ENCODE results near the gene CRYBB1.

Gene CRYBB1

GRCh38 chr22:26617271-26618199 is at the start of gene CRYBB1:
Gene CRYBB1 (minus strand): TSS chr22:26618027. CDS start chr22:26616319, 1,708 bp downstream.
- no peak for DNase-seq

DNA sequence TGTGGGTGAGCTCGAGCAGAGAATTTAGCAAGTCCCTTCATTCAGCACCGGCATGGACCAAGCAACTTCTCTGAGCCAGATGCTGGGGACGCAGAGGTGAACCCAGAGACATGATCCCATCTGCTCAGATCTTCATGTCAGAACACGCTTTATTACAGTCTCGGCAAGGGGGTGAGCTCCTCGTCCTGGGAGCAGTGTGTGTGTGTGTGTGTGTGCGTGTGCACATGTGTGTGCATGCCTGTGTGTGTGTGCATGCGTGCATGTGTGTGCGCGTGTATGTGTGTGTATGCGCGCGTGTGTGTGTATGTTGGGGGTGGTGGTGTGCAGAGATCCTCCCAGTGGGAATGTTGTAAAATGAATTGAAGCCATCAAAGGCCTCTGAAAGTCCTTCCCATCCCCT is 49.3 kb upstream of the CRYBB1 start:
- no peak for DNase-seq

DNA sequence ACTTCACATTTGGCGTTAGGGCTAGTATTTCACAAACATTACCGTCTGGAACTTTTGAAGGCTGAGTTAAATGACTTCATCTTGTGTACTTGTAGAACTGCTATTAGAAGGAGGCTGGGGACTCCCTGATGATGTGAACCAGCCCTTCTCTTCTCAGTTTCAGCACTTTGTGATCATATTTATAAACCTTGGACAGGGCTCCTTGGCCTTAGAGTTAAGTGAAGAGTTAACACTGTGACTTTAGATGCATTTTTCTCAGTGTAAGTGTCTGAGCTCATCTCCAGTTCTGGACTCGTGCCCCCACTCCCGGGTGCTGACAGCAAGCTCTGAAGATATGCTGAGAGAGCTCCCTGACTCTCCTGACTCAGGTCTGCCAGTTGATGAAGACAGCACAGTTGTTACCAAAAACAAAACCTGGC is 48.0 kb upstream of the CRYBB1 start:
- DNase-seq = no peak

- DNase-seq = peak in 1 of 2 experiments; percentile 18
Observed at GRCh38 chr22:26663374-26663923, 45.6 kb upstream of the CRYBB1 start.

DNA sequence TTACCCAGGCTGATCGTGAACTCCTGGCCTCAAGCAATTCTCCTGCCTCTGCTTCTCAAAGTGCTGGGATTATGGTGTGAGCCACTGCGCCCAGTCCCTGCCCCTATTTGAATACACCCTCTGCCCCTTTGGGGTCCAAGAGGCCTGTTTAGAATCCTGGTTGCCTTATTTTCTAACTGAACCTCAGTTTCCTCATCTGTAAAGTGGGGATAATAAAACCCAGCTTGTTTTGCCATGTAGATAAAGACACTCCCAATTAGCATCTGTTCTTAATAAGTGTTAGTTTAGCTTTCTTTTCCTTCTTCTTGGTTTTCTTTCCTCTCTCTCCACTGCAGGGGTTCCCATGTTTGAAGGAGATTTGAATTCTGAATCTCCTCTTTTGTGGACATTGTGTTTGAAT is 44.3 kb upstream of the CRYBB1 start:
- no peak for DNase-seq

- no peak for DNase-seq
Observed at GRCh38 chr22:26660961-26661578, 43.2 kb upstream of the CRYBB1 start.

GRCh38 chr22:26660356-26660755 is 42.5 kb upstream of the CRYBB1 start:
- DNase-seq = no peak

GRCh38 chr22:26658671-26659478 is 41.0 kb upstream of the CRYBB1 start:
- peak; percentile 72 to 81 for DNase-seq

GRCh38 chr22:26658161-26658560 is 40.3 kb upstream of the CRYBB1 start:
- DNase-seq = peak in 1 of 2 experiments; percentile 26

DNA sequence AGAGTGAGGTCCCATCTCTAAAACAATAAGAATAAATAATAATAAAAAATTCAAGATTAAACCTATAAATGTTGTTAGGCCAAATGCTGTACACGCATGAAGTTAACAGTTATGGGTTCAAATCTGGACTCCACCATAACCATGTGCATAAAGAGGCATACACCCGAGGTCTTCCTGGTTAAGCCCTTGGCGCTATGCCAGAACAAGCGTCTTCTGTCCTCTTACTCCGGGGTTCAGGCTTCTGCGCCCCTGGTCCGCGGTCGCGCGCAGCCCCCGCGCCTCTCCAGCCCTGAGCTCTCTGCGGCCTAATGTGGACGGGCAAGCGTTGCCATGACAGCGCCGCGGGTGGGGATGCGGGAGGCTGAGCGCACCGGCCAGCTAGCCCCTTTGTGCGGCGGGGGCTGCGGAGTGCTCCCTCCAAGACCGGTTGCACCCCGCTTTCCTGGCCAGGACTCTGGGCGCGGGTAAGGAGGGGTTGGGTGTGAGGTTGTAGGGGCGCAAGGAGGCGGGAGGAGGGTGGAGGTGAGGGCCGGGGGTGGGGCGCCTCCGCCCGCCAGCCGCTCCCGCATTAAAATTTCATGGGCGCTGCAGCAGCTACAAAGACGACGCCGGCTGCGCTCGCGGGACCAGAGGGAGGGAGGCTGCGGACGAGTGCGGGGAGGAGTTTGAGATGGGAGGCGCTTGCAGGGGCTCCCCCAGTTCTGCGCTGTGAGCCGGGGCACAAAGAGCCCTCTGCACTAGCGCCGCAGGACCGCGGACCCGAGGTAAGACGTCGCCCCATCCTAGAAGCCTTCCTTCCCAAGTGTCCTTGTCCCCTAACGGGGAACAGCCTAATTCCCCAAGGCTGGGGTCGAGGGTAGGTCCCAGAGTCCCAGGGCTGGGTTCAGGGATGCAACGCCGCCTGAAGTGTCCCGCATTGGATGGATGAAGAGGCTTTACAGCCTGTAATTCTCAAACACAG is 39.3 kb upstream of the CRYBB1 start, which contains the start of gene MIAT:
Gene MIAT (plus strand): TSS at position 698 of the 961 bp plus-strand sequence.
- DNase-seq = peak in 1 of 2 experiments; percentile 47

DNA sequence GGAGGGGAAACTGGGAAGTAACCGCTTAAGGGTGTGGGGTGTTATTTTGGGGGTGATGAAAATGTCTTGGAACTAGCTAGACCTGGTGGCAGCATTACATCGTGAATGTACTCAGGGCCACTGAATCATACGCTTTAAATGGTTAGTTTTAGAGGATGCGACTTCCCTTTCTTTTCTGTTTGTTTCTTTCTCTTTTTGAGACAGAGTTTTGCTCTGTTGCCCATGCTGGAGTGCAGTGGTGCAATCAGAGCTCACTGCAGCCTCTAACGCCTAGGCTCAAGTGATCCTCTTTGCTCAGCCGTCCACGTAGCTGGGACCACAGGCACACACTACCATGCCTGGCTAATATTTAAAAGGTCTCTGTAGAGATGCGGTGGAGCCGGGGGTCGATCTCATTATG is 34.0 kb upstream of the CRYBB1 start:
- DNase-seq = no peak

DNA sequence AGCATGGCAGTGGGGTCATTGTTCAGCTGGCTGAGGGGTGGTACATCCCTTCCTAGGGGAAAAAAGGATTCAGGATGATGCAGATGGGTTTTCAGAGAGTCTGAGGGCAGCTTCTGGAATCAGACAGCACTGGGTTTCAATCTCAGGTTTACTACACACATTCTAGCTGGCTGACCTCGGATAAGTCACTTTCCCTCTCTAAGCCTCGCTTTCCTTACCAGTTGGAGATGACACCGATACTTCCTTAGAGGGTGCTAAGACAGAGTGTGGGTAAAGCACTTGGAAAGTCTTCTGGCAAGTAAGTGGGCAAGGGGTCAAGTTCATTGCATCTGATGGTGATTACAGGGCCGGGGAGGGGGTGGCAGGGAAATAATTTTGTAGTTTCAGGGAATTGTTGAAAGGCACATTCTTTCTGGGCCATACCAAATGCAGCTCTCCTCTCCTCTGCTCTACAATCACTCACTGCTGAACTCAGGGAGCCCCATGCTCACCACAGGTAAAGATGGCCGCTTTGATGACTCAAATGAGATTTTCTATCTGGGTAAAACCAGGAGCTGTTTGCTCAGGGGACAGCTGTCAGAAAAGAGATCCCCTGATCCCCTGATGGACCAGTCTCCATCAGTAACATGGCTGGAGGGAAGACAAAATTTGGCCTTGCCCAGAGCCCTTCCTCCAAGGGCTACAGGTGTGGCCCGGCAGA is 33.0 kb upstream of the CRYBB1 start:
- no peak for DNase-seq

GRCh38 chr22:26648528-26649388 is 30.9 kb upstream of the CRYBB1 start:
- no peak for DNase-seq

- peak; percentile 14 to 63 for DNase-seq
Observed at GRCh38 chr22:26648011-26648497, 30.2 kb upstream of the CRYBB1 start.

- peak in 1 of 2 experiments; percentile 29 for DNase-seq
Observed at GRCh38 chr22:26646158-26646557, 28.3 kb upstream of the CRYBB1 start.

DNA sequence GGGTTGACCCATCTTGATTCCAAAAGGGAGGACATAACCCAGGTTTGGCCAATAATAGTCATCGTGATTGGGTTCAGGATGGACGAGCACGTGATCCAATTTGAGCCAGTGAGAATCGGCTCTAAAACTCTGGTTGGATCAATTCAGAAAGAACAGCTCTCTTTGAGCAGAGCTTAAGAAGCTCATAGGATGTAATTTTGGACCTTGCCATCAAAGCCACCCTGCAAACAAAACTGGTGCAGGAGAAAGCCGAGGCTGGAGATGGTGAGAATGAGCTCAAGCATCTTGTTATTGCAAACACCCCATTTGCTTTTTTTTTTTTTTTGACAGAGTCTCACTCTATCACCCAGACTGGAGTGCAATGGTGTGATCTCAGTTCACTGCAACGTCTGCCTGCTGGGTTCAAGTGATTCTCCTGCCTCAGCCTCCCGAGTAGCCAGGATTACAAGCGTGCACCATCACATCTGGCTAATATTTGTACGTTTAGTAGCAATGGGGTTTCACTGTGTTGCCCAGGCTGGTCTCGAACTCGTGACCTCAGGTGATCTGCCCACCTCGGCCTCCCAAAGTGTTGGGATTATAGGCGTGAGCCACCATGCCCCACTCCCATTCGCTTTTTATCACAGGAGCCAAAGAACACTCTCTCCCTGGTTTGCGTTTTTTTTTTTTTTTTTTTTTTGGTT is 25.7 kb upstream of the CRYBB1 start:
- no peak for DNase-seq

DNA sequence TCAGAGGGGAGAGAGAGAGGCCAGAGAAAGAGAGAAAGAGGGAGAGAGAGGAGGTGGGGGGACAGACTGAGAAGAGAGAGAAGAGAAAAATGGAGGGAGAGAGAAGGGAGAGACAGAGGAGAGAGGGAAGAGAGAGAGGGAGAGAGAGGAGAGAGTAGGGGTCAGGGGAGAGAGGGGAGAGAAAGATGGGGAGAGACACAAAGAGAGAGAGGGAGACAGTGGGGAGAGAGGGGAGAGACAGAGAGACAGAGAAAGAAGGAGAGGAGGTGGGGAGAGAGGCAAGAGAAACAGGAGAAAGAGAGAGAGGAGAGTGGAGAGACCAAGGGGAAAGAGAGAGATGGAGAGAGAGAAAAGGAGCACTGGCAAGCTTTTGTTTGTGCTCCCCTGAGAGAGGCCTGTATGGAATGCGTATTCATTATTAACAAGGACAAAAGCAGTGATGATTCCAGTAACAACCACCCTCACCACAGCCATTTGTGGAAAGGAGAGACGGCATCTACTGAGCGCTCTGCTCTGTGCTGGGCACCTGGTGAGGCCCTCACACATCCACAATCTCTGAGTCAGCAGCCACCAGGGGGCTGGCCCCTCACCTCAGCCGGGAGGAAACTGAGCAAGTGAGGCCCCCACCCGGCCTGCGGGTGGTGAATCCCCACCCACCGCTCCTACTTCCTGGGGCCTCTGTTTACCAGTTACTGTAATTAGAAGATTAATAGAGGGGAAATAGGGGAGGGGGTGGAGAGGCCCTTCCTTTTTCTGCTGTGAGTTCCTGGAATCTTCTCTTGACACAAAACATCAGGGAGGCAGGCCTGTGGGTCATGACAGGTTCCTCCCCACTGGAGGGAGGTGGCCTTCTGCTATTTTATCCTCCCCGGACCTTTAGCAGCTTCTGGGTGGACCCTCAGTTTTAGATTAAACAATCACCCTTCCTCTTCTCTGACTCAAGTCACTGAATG is 24.9 kb upstream of the CRYBB1 start:
- DNase-seq = no peak

GRCh38 chr22:26636296-26636695 is 18.5 kb upstream of the CRYBB1 start:
- DNase-seq = no peak
